Heart left ventricle (tissue), 13 donors: ENCODE data around the gene TLE1.

Experiments
- CTCF ChIP-seq, 12 donors: fragments of 200-600 bp; sonication (generic) in 4 of 12; IDR thresholded peaks; one replicate each; pipeline versions ENCODE4 v1.5.0 to v1.8.0; 2018 to 2022; ENCODE audit warnings: antibody characterized with exemption in 12 of 12, mild to moderate bottlenecking in 5 of 12
- POLR2A ChIP-seq, 2 donors: fragments of 450-650 bp; IDR thresholded peaks; one replicate each; pipeline ENCODE4 v1.6.1; 2017; ENCODE audit warnings: antibody characterized with exemption in 2 of 2, mild to moderate bottlenecking in 2 of 2, moderate library complexity in 2 of 2
- donor health status: ischemic (EF 13 %, LVEDD 7.1; RV severe dilation, severe dysfunction).
- donor health status: DM: no; HTN: yes; CAD: no.
- donor health status: DM: no; HTN: no; CAD: no.
- donor health status: ischemic (EF 25% LVEDD 6.9; RV normal size, moderate dysfunction).
- donor health status: ischemic (EF 25% LVEDD 5.7; RV mildly dilated, moderate dysfunction).
- donor health status: ischemic (EF 35%, LVEDD 5.7; RV mildly dilated, moderate dysfunction).
- donor health status: nonischemic (EF 11% LVEDD 7.7; RV severe dilation, severe dysfunction).
- donor health status: DM: yes; HTN: yes; CAD: no.
- donor health status: PGD.
- donor health status: ischemic (EF 29% LVEDD 5.4; RV normal size, mild dysfunction).
- donor health status: nonischemic (EF 23%, LVEDD 6.1; RV moderate dilation, normal function).

GRCh38 chr9:81565609-81566008 is 123.7 kb downstream of the TLE1 start:
- TF ChIP-seq POLR2A (IDR thresholded peaks at IDR 0.05) (no peak), CTCF (IDR thresholded peaks at IDR 0.05) (no peak)
